ENCODE measurements around the gene AJUBA. TPM values are rescaled to one million over a fixed set of nuclear protein-coding genes. Genes with fewer than 3 reads are reported as not detected.
"Not testable (repeated sequence)": the region's sequence is repeated elsewhere in the genome, so short reads cannot be mapped to it uniquely, and the experiment has no call there.

Gene AJUBA
- total and polyA plus RNA-seq, 2 donors, result 14.4 to 22.4 TPM

DNA sequence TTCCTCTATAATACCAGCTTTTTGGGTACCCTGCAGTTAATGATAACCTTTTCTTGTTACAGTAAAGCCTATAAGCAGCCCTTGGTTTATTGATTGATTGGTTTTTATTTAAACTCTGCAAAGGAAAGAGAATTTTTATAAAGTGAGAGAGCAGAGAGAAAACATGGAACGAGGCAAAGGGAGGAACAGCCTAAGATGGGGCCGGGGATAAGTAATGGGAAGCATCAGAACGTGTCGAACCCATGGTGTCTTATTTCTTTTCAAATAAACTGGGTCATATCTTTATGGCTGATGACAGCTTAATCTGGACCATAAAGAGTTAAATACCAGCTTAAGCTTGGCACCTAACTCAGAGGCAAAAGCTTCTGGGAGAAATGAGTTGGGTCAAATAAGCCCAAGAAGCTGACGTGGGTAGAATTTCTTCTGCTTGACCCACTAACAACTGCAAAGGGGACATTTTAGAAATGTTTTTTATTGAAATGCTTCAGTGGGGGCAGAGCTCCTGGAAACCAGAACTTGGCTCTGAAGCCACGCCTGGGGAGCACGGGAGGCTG lies 39.6 kb upstream of the AJUBA start:
- no peak overlapping the region for H3K4me3 ChIP-seq (ENCODE audit: low read length in 2 of 2)
- no peaks in the 10 kb centered on the region for H3K27me3 ChIP-seq (ENCODE audit: control insufficient read depth in 2 of 2, insufficient read depth in 1 of 2, low read length in 1 of 2)
- 92% methylated on average over 7 of the region's 7 CpGs for WGBS
- no peaks in the 10 kb centered on the region for H3K9me3 ChIP-seq (ENCODE audit: control insufficient read depth in 2 of 2, insufficient read depth in 1 of 2, low read length in 1 of 2)
- DNase-seq (ENCODE audit: low read depth in 6 of 9, low spot score in 9 of 9), result no peak
- no peak overlapping the region for H3K27ac ChIP-seq (ENCODE audit: low read depth in 1 of 2, low read length in 1 of 2)
- peaks cover 13 to 19% of the 10 kb centered on the region in 2 donors for H3K36me3 ChIP-seq (ENCODE audit: control insufficient read depth in 2 of 2, insufficient read depth in 2 of 2, low read length in 1 of 2)
- peaks cover 0 to 17% of the 10 kb centered on the region in 2 donors for H3K4me1 ChIP-seq (ENCODE audit: control insufficient read depth in 2 of 2, insufficient read depth in 2 of 2, low read length in 2 of 2)

DNA sequence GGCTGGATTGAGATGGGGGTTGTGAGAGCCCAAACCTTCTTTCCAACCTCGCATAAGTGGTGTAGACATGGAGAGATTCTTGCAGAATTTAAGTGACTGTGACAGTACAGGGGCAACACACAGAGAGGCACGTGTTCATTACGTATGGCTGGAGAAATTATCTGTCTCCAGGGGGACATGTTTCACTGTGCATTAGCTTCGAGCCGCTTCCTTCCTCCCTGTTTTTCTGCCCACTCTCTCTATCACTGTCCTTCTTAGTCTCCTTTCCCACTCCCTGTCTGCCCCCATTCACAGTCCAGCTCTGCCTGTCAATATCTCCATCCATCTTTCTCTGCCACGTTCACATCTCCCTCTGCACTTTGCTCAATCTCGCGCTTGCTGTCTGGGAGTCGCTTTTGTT lies 39.1 kb upstream of the AJUBA start:
- Histone ChIP-seq H3K4me1 (ENCODE audit: control insufficient read depth in 2 of 2, insufficient read depth in 2 of 2, low read length in 2 of 2) (peaks cover 0 to 17% of the 10 kb centered on the region in 2 donors), H3K36me3 (ENCODE audit: control insufficient read depth in 2 of 2, insufficient read depth in 2 of 2, low read length in 1 of 2) (peaks cover 13 to 19% of the 10 kb centered on the region in 2 donors), H3K27me3 (ENCODE audit: control insufficient read depth in 2 of 2, insufficient read depth in 1 of 2, low read length in 1 of 2) (no peaks in the 10 kb centered on the region), H3K4me3 (ENCODE audit: low read length in 2 of 2) (no peak overlapping the region), H3K27ac (ENCODE audit: low read depth in 1 of 2, low read length in 1 of 2) (no peak overlapping the region), H3K9me3 (ENCODE audit: control insufficient read depth in 2 of 2, insufficient read depth in 1 of 2, low read length in 1 of 2) (no peaks in the 10 kb centered on the region)
- 94% methylated on average over 9 of the region's 9 CpGs for WGBS
- no peak for DNase-seq (ENCODE audit: low read depth in 6 of 9, low spot score in 9 of 9)

DNA sequence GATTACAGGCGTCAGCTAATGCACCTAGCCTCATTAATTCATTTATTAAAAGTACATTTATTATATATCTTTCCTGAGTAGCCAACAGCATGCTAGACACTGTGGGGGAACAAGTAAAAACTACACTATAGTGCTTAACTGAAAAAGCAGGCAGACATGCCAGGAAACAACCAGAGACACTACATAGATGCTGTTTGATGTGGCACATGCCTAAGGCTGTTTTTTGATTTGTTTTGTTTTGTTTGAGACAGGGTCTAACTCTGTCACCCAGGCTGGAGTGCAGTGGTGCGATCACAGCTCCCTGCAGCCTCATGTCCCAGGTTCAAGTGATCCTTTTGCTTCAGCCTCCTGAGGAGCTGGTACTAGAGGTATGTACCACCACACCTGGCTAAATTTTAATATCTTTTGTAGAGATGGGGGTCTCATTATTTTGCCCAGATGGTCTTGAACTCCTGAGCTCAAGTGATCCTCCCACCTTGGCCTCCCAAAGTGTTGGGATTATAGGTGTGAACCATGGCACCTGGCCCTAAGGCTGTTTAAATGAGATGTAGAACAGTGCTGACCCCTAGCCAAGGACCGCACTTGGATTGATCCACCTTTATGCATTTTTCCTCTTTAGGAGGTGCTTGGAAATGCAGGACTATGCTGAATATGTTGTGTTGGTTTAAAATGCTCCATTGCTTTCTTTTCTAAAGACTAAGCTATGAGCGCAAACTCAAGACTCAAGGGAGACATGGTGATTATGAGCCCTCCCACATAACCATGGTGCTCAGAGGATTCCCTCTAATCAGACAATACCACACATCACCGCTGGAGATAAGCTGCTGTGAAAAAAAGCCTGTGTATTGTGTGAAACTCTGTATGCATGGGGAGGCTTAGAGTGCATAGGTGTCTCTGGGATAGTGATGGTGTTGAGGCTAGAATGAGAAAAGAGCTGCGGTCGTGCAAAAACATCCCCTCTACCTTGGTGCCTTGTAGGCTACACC lies 38.1 kb upstream of the AJUBA start:
- 88% methylated on average over 7 of the region's 7 CpGs for WGBS
- H3K27me3 ChIP-seq (ENCODE audit: control insufficient read depth in 2 of 2, insufficient read depth in 1 of 2, low read length in 1 of 2), result no peaks in the 10 kb centered on the region
- no peaks in the 10 kb centered on the region for H3K9me3 ChIP-seq (ENCODE audit: control insufficient read depth in 2 of 2, insufficient read depth in 1 of 2, low read length in 1 of 2)
- peak in 2 of 9 donors; percentile 36 to 69 for DNase-seq (ENCODE audit: low read depth in 6 of 9, low spot score in 9 of 9)
- H3K4me3 ChIP-seq (ENCODE audit: low read length in 2 of 2), result peak overlapping the region in 1 of 2 donors; percentile 17
- peaks cover 5 to 10% of the 10 kb centered on the region in 2 donors for H3K36me3 ChIP-seq (ENCODE audit: control insufficient read depth in 2 of 2, insufficient read depth in 2 of 2, low read length in 1 of 2)
- H3K4me1 ChIP-seq (ENCODE audit: control insufficient read depth in 2 of 2, insufficient read depth in 2 of 2, low read length in 2 of 2), result peaks cover 0 to 17% of the 10 kb centered on the region in 2 donors
- H3K27ac ChIP-seq (ENCODE audit: low read depth in 1 of 2, low read length in 1 of 2), result peak overlapping the region in 1 of 2 donors; percentile 81

DNA sequence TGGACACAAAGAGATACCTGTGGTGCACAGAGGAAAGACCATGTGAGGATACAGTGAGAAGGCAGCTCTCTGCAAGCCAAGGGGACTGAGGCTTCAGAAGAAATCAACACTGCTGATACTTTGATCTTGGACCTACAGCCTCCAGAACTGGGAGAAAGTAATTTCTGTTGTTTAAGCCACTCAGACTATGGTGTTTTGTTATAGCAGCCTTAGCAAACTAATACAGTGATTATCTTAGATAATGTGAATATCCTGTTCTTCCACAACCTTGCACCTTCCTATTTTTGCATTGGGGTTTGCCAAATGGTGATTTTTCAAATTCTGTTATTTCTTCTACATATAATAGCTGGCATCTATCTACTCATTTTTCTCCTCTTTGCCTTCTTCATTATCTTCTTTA lies 35.8 kb upstream of the AJUBA start:
- Histone ChIP-seq H3K9me3 (ENCODE audit: control insufficient read depth in 2 of 2, insufficient read depth in 1 of 2, low read length in 1 of 2) (no peaks in the 10 kb centered on the region), H3K27ac (ENCODE audit: low read depth in 1 of 2, low read length in 1 of 2) (no peak overlapping the region), H3K4me1 (ENCODE audit: control insufficient read depth in 2 of 2, insufficient read depth in 2 of 2, low read length in 2 of 2) (peaks cover 0 to 12% of the 10 kb centered on the region in 2 donors), H3K36me3 (ENCODE audit: control insufficient read depth in 2 of 2, insufficient read depth in 2 of 2, low read length in 1 of 2) (no peaks in the 10 kb centered on the region), H3K27me3 (ENCODE audit: control insufficient read depth in 2 of 2, insufficient read depth in 1 of 2, low read length in 1 of 2) (no peaks in the 10 kb centered on the region), H3K4me3 (ENCODE audit: low read length in 2 of 2) (no peak overlapping the region)
- no peak for DNase-seq (ENCODE audit: low read depth in 6 of 9, low spot score in 9 of 9)

DNA sequence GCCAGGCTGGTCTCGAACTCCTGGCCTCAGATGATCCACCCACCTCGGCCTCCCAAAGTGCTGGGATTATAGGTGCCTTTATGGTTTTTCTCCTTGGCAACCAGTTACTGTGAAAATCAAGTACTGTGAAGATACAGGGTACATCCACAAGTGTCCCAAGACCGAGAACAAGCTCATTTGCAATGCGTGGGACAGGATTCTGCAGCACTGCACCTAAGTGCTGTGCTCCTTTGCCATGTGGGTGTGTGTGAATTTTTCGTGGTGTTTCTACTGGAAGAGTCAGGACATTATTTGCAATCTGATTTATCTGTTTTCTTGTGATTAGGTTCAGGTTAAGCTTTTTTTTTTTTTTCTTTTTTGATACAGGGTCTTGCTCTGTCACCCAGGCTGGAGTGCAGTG lies 34.7 kb upstream of the AJUBA start:
- no peak overlapping the region for H3K4me3 ChIP-seq (ENCODE audit: low read length in 2 of 2)
- no peaks in the 10 kb centered on the region for H3K36me3 ChIP-seq (ENCODE audit: control insufficient read depth in 2 of 2, insufficient read depth in 2 of 2, low read length in 1 of 2)
- 98% methylated on average over 5 of the region's 5 CpGs for WGBS
- H3K27me3 ChIP-seq (ENCODE audit: control insufficient read depth in 2 of 2, insufficient read depth in 1 of 2, low read length in 1 of 2), result no peaks in the 10 kb centered on the region
- H3K27ac ChIP-seq (ENCODE audit: low read depth in 1 of 2, low read length in 1 of 2), result no peak overlapping the region
- H3K9me3 ChIP-seq (ENCODE audit: control insufficient read depth in 2 of 2, insufficient read depth in 1 of 2, low read length in 1 of 2), result no peaks in the 10 kb centered on the region
- peaks cover 0 to 11% of the 10 kb centered on the region in 2 donors for H3K4me1 ChIP-seq (ENCODE audit: control insufficient read depth in 2 of 2, insufficient read depth in 2 of 2, low read length in 2 of 2)
- DNase-seq (ENCODE audit: low read depth in 6 of 9, low spot score in 9 of 9), result no peak

DNA sequence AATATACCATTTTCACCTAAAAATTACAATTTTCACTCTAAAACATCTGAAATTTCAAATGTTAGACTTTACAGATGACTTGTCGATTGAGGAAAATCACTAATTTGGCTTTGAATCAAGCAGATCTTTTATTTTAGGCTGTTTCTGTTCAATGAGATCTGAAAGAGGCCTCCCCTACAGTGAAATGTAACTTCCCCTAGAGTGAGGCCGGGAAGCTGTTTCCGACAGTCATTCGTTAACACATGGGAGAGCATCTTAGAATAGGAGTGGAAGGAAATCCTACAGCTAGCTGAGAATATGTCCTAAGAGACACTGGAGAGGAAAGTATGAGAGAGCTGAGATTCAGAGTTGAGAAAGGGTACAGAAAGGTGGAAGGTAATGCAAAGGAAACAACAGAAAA lies 33.3 kb upstream of the AJUBA start:
- 91% methylated on average over 4 of the region's 4 CpGs for WGBS
- H3K36me3 ChIP-seq (ENCODE audit: control insufficient read depth in 2 of 2, insufficient read depth in 2 of 2, low read length in 1 of 2), result no peaks in the 10 kb centered on the region
- peaks cover 0 to 11% of the 10 kb centered on the region in 2 donors for H3K4me1 ChIP-seq (ENCODE audit: control insufficient read depth in 2 of 2, insufficient read depth in 2 of 2, low read length in 2 of 2)
- no peak for DNase-seq (ENCODE audit: low read depth in 6 of 9, low spot score in 9 of 9)
- H3K9me3 ChIP-seq (ENCODE audit: control insufficient read depth in 2 of 2, insufficient read depth in 1 of 2, low read length in 1 of 2), result no peaks in the 10 kb centered on the region
- H3K27ac ChIP-seq (ENCODE audit: low read depth in 1 of 2, low read length in 1 of 2), result peak overlapping the region in 1 of 2 donors; percentile 36
- no peak overlapping the region for H3K4me3 ChIP-seq (ENCODE audit: low read length in 2 of 2)
- H3K27me3 ChIP-seq (ENCODE audit: control insufficient read depth in 2 of 2, insufficient read depth in 1 of 2, low read length in 1 of 2), result no peaks in the 10 kb centered on the region

DNA sequence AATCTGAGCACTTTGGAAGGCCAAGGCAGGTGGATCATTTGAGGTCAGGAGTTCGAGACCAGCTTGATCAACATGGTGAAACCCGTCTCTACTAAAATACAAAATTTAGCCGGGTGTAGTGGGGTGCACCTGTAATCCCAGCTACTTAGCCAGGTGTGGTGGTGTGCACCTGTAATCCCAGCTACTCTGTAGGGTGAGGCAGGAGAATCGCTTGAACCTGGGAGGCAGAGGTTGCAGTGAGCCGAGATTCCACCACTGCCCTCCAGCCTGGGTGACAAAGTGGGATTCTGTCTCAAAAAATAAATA lies 31.4 kb upstream of the AJUBA start:
- WGBS, result 97% methylated on average over 5 of the region's 5 CpGs
- H3K4me1 ChIP-seq (ENCODE audit: control insufficient read depth in 2 of 2, insufficient read depth in 2 of 2, low read length in 2 of 2), result peaks cover 5 to 11% of the 10 kb centered on the region in 2 donors
- not testable (repeated sequence) for H3K9me3 ChIP-seq (ENCODE audit: control insufficient read depth in 2 of 2, insufficient read depth in 1 of 2, low read length in 1 of 2); H3K4me3 ChIP-seq (ENCODE audit: low read length in 2 of 2); H3K36me3 ChIP-seq (ENCODE audit: control insufficient read depth in 2 of 2, insufficient read depth in 2 of 2, low read length in 1 of 2); H3K27me3 ChIP-seq (ENCODE audit: control insufficient read depth in 2 of 2, insufficient read depth in 1 of 2, low read length in 1 of 2); DNase-seq (ENCODE audit: low read depth in 6 of 9, low spot score in 9 of 9); H3K27ac ChIP-seq (ENCODE audit: low read depth in 1 of 2, low read length in 1 of 2)

DNA sequence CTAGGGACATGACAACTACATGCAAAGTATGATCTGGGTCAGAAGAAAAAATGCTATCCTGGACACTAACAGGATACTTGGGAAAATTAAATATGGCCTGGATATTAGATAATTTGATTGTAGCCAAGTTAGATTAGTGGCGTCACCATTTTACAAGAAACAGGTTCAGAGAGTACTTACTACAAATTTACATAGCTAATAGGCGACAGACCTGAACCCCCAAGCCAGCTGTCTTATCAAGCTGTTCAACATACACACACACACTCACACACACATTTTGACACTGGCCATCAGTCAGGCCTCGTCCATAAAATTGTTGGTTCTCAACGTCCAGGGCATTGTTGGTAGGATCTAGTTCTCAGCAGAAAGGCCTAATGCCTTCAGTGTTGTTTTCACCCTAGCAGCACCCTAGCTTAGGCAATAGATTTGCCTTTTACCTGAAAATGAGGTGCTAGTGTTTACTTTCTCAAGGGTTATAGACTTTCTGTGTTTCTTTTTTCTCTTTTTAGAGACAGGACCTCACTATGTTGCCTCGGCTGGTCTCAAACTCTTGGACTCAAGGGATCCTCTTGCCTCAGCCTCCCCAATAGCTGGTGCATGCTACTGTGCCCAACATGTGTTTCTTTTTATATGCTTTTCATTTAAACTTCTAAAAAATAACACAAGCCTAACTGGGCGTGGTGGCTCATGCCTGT lies 30.9 kb upstream of the AJUBA start:
- no peaks in the 10 kb centered on the region for H3K36me3 ChIP-seq (ENCODE audit: control insufficient read depth in 2 of 2, insufficient read depth in 2 of 2, low read length in 1 of 2)
- no peaks in the 10 kb centered on the region for H3K9me3 ChIP-seq (ENCODE audit: control insufficient read depth in 2 of 2, insufficient read depth in 1 of 2, low read length in 1 of 2)
- H3K4me1 ChIP-seq (ENCODE audit: control insufficient read depth in 2 of 2, insufficient read depth in 2 of 2, low read length in 2 of 2), result peaks cover 5 to 16% of the 10 kb centered on the region in 2 donors
- no peak overlapping the region for H3K4me3 ChIP-seq (ENCODE audit: low read length in 2 of 2)
- DNase-seq (ENCODE audit: low read depth in 6 of 9, low spot score in 9 of 9), result no peak
- no peaks in the 10 kb centered on the region for H3K27me3 ChIP-seq (ENCODE audit: control insufficient read depth in 2 of 2, insufficient read depth in 1 of 2, low read length in 1 of 2)
- H3K27ac ChIP-seq (ENCODE audit: low read depth in 1 of 2, low read length in 1 of 2), result peak overlapping the region in 1 of 2 donors; percentile 5
- 97% methylated on average over 6 of the region's 6 CpGs for WGBS
